HG02759 (cell line): Measurements from ENCODE around the gene OR2T3.
"Not testable (repeated sequence)": the region's sequence is repeated elsewhere in the genome, so short reads cannot be mapped to it uniquely, and the experiment has no call there.

Experiments used
- ATAC-seq: cut with Tn5 transposase; IDR thresholded peaks from one replicate; pipeline ENCODE4 v1.9.1; 2021; ENCODE audit warnings: mild to moderate bottlenecking, moderate library complexity; ENCODE audit not compliant: unreplicated experiment

The OR2T3 gene

DNA sequence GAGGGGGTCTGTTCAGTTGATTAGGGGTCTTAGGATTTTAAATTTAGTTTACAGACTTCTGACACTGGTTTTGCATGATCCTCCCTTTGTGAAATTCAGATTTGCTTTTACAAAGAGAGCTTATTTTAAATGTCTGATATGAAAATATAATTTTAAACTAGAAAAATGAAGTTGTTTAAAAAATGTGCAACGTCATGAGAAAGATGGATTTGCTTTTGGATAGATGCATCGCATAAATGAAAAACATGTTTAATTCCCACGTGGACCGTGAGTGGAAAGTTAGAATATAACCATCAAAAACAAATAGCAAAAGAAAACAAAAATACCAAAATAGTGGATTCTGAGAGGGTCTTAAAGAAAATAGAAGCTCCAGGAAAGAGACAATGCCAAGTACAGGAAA lies 2.0 kb upstream of the OR2T3 start:
- ATAC-seq: no peak

DNA sequence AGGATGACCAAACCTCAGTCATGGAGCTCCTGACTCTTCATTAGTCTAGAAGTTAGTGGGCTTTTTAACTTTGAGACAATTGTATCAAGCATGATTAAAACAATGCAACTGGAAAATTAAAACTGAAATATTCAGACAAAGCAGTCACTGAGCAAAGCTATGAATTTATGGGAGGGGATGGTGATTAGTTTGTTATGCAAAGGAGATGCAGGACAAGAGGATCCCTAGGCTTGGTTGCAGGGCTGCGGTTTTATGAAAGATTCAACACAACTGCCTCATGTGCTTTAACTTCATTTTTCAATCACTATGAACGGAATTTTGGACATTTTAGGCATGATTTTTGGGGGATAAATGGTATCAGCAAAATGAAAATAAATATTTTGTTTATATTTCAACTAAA lies 1.0 kb upstream of the OR2T3 start:
- not testable (repeated sequence) for ATAC-seq

DNA sequence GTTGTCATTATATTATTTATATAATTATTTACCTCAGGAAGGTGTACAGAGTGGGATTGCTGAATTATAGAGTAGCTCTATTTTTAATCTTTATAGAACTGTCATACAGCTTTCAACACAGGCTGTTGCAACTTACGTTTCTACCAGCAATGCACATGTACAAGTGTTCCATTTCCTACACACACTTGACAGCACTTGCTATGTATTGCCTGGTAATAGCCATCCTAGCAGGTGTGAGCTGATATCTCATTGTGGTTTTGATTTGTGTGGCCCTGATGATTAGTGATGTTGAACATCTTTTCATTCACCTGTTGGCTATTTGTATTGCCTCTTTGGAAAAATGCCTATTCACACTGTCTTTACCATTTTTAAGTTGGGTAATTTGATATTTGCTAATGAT lies 2.5 kb downstream of the OR2T3 start:
- ATAC-seq: peak; percentile 83

DNA sequence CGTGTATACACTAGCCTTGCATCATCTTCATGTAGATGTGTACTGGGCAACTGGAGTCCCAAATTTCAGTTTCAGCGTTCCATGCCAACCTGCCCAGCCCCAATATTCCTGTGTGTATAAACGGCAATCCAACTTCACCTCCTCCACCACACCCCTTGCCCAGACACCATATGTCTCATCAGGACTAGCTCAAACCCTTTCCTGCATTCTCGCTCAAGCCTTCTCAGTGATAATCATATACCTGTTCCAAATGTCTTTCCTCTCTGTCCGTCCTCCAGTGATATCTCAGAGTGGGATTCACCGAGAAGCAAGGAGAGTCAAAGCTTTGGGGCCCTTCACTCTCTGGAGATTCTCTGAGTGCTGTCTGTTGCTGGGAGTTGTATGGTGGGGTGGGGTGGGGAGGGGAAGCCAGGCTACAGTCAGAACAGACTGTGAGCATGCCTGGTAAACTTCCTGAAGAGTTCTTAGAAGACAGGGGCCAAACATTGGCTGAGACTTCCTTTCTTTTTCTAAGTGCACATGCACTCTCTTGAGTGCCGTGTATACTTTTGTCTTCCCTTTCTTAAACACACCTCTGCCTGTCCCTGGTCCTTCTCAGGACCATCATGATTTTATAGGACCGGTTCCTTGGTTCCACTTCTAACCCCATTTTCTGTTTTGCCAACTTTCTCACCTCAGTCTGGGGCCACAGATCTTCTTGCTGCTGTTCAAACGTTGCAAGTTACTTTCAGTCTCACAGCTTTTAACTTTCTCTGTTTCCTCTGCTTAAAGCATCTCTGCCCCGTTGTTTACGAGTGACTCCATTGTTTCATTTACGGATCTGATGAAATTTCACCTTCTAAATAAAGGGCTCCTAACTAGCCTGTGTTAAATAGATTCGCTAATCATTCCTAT lies 8.8 kb downstream of the OR2T3 start:
- ATAC-seq: peak; percentile 75

DNA sequence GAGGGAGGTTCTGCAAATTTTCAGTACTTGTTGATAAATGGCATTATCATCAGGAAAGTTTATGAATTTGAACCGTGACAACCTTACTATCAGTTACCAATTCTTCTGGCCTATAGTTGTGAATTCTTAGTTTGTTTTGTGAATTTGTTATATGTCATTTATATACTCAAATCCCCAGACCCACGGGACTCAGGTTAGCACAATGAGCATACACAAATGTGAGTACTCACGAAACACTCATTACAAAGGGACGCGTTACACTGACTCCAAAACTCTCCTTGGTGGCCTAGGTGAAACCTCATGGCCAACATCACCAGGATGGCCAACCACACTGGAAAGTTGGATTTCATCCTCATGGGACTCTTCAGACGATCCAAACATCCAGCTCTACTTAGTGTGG lies 15.1 kb downstream of the OR2T3 start, which contains the start of gene OR2T5:
TSS of gene OR2T5 (plus strand) at position 301 of the 400 bp plus-strand sequence. CDS start at position 301, 0 bp downstream.
- not testable (repeated sequence) for ATAC-seq

DNA sequence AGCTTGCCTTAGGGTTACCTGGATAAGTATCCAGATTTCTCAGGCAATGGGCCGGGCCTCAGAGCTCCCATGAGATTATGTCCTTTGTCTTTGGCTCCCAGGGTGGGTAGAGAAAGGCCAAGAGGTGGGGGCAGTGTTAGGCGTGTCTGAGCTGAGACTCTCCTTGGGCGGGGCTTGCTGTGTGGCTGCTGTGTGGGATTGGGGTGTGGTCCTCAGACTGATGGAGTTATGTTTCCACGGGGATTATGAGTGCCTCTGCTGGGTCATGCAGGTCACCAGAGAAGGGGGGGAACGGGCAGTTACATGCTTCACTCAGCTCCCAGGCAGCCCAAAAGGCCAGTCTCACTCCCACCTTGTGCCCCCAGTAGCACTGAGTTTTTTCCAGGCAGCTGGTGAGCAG lies 23.5 kb downstream of the OR2T3 start:
- ATAC-seq: not testable (repeated sequence)

DNA sequence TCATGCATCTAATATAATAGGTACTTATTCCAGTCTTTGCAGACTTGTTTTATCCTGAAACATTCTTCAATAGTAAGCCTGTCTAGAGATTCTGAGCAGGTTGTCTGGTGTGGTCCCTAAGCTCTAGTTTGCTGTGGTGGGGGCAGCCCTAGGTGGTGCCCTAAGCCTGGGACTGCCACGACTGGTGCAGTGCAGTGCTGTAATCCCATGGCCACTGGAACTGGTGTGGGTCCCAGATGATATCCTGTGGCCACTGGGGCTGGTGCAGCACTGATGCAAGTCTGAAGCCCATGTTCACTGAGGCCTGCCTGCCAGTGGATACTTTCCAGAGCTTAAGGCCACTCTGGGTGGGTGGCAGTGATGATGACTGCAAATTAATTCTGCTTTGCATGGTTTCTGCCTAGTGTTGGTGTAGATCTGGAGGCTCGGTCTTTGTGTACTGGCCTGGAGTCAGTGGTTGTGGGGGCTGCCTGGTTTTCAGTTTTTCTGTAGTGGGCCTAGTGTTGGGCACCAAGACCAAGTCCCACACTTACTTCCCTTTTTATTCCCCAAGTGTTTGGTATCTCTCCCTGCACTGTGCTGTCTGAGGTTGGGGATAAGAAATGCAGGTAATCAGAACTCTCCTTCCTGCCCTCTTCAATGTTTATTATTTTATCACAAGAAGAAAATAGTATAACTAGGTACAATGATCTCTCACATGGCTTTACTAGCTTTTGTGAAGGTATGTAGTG lies 27.3 kb downstream of the OR2T3 start:
- ATAC-seq: not testable (repeated sequence)

DNA sequence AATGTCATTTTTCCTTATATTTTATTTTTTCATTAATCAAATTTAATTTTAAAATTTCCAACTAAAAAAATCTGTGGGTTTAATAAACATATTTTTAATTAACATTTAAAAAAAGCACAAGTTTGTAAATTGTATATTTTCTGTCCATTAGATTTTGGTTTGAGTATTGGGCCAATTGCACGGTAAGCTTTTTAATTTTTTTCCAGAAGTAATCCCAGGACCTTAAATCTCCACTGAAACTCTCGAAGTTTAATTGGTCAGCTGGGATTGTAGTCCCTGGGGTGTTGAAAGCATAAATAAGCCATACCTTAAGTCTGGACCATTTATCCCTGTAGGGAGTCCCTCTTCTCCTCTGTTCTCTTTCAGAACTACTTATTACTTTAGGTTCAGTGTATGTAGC lies 34.6 kb downstream of the OR2T3 start, which contains the start of gene OR2G6:
TSS of gene OR2G6 (plus strand) at position 301 of the 400 bp plus-strand sequence. CDS start 13,574 bp downstream, outside the sequence.
- ATAC-seq: not testable (repeated sequence)

DNA sequence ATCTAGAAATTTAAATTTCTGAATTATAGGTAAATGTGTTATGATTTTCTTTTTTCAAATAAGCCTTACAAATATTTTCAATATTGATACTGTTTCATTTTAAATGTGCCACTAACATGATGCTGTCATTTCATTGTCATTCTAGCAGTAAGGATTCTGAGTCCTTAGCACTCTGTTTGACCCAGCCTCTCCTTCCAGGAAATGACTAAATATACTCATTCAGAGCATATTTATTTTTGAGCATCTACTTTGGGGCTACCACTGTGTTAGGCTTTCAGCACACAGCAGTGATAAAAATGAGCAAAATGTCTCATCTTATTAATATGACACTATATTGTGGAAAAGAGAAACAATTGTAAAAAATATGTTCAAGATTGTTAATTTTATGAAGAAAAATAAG lies 37.1 kb downstream of the OR2T3 start:
- ATAC-seq: peak; percentile 44

DNA sequence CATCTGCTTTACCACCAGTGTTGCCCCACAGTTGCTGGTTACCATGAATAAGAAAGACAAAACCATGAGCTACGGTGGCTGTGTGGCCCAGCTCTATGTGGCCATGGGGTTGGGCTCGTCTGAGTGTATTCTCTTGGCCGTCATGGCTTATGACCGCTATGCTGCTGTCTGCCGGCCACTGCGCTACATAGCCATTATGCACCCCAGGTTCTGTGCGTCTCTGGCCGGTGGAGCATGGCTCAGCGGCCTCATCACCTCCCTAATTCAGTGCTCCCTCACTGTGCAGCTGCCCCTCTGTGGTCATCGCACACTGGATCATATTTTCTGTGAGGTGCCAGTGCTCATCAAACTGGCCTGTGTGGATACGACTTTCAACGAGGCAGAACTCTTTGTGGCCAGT lies 48.7 kb downstream of the OR2T3 start:
- ATAC-seq: no peak
